ENCODE data around the gene PGGHG.

DNA sequence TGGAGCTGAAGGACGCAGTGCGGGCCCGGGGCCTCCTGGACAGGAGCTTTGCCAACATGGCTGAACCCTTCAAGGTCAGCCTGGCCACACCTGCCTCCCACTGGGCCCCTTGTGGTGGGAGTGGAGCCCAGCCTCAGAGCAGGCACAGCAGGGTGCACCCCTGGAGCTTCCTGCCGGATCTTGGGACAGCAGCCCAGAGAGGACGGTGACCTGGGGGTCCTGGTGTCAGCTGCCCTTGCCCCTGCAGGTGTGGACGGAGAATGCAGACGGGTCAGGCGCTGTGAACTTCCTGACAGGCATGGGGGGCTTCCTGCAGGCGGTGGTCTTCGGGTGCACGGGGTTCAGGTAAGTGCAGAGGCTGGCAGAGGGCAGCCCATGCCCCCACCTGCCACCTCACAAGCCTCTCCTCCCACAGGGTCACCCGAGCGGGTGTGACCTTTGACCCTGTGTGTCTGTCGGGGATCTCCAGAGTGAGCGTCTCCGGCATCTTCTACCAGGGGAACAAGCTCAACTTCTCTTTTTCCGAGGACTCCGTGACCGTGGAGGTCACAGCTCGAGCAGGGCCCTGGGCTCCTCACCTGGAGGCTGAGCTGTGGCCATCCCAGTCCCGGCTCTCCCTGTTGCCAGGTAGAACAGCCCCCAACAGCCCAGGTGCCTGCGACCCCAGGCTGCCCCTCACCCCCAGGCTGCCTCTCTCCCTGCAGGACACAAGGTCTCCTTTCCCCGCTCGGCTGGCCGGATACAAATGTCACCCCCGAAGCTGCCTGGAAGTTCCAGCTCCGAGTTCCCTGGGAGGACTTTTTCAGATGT is 5.1 kb downstream of the PGGHG start:
- TF ChIP-seq, protein P1, sequence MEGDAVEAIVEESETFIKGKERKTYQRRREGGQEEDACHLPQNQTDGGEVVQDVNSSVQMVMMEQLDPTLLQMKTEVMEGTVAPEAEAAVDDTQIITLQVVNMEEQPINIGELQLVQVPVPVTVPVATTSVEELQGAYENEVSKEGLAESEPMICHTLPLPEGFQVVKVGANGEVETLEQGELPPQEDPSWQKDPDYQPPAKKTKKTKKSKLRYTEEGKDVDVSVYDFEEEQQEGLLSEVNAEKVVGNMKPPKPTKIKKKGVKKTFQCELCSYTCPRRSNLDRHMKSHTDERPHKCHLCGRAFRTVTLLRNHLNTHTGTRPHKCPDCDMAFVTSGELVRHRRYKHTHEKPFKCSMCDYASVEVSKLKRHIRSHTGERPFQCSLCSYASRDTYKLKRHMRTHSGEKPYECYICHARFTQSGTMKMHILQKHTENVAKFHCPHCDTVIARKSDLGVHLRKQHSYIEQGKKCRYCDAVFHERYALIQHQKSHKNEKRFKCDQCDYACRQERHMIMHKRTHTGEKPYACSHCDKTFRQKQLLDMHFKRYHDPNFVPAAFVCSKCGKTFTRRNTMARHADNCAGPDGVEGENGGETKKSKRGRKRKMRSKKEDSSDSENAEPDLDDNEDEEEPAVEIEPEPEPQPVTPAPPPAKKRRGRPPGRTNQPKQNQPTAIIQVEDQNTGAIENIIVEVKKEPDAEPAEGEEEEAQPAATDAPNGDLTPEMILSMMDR (IDR thresholded peaks at IDR 0.05; ENCODE audit: borderline replicate concordance, extremely low read depth, low read length, poor library complexity, severe bottlenecking) = no peak
- TF ChIP-seq EZH2 (IDR thresholded peaks at IDR 0.05; ENCODE audit: borderline replicate concordance, low read depth, low read length, severe bottlenecking) = no peak
